IMR-90 (cell line): ENCODE measurements around the gene KBTBD13. TPM values are rescaled to one million over a fixed set of nuclear protein-coding genes. Genes with fewer than 3 reads are reported as not detected.
A peak's percentile ranks its signal among the peaks of the same experiment; 100 is the strongest.

Experiments used
- ATAC-seq: fragments of 200-7000 bp; cut with Tn5 transposase; 2 replicates; pipeline ENCODE4 v1.9.1; 2020; ENCODE audit warnings: low read depth, mild to moderate bottlenecking, moderate library complexity
- BruUV-seq: library from RNA; stranded (reverse); fragments of 400-500 nt; replicated peaks from 2 replicates; lab custom pipeline; 2021; lab: Mats Ljungman, UMichigan
- CTCF ChIA-PET: fragments of 300-600 bp; formaldehyde crosslinking; extraction: SDS; loops from one replicate; lab custom pipeline; 2021; ENCODE audit warnings: antibody characterized with exemption; lab: Yijun Ruan, JAX
- POLR2A ChIA-PET: fragments of 300-600 bp; sonication (Branson Sonifier 250); formaldehyde crosslinking; loops from one replicate; lab custom pipeline; 2022; ENCODE audit warnings: antibody characterized with exemption; ENCODE audit not compliant: unreplicated experiment; lab: Charles Lee
- DNase-seq: peaks from one replicate; pipeline ENCODE4 v3.0.0; 2013
- H2AFZ ChIP-seq: replicated peaks from 2 replicates; pipeline ENCODE3; 2013; ENCODE audit warnings: low read length, mild to moderate bottlenecking; ENCODE audit not compliant: poor library complexity
- H2AK5ac ChIP-seq: 2 replicates; pipeline ENCODE4 v1.6.1; 2013; ENCODE audit warnings: low read depth, low read length, inconsistent platforms
- H2AK9ac ChIP-seq: replicated peaks from 2 replicates; pipeline ENCODE3; 2013; ENCODE audit warnings: mild to moderate bottlenecking, low read depth, low read length, moderate library complexity; ENCODE audit not compliant: poor library complexity
- H2BK120ac ChIP-seq: 2 replicates; pipeline ENCODE4 v1.6.1; 2013; ENCODE audit warnings: low read depth, low read length, inconsistent platforms
- H2BK15ac ChIP-seq: 3 replicates; pipeline ENCODE4 v1.6.1; 2013; ENCODE audit warnings: low read depth, low read length, inconsistent platforms
- H2BK20ac ChIP-seq: 2 replicates; pipeline ENCODE4 v1.6.1; 2013; ENCODE audit warnings: low read depth, mild to moderate bottlenecking, inconsistent platforms, low read length, moderate library complexity
- H2BK5ac ChIP-seq: 2 replicates; pipeline ENCODE4 v1.6.1; 2013; ENCODE audit warnings: mild to moderate bottlenecking, low read depth, low read length, inconsistent platforms; ENCODE audit not compliant: poor library complexity, severe bottlenecking
- H3K14ac ChIP-seq: replicated peaks from 2 replicates; pipeline ENCODE4 v1.6.1; 2013; ENCODE audit warnings: low read depth, low read length, inconsistent platforms
- H3K18ac ChIP-seq: 2 replicates; pipeline ENCODE4 v1.6.1; 2013; ENCODE audit warnings: low read depth, low read length, control low read depth
- H3K23ac ChIP-seq: 2 replicates; pipeline ENCODE4 v1.6.1; 2013; ENCODE audit warnings: low read depth, low read length, inconsistent platforms
- H3K27ac ChIP-seq: 2 replicates; pipeline ENCODE4 v1.5.1; 2013; ENCODE audit warnings: mild to moderate bottlenecking, control low read depth, low read length; ENCODE audit not compliant: insufficient read depth
- H3K27me3 ChIP-seq: 2 replicates; pipeline ENCODE4 v1.6.1; 2013; ENCODE audit warnings: low read length; ENCODE audit not compliant: control insufficient read depth, insufficient read depth
- H3K36me3 ChIP-seq: 2 replicates; pipeline ENCODE4 v1.6.1; 2013; ENCODE audit warnings: low read length, mixed read lengths; ENCODE audit not compliant: control insufficient read depth, insufficient read depth
- H3K4ac ChIP-seq: 2 replicates; pipeline ENCODE4 v1.6.1; 2013; ENCODE audit warnings: low read depth, low read length, inconsistent platforms
- H3K4me1 ChIP-seq: 2 replicates; pipeline ENCODE4 v1.6.1; 2013; ENCODE audit warnings: low read length, mixed read lengths; ENCODE audit not compliant: control insufficient read depth, insufficient read depth
- H3K4me2 ChIP-seq: 2 replicates; pipeline ENCODE4 v1.6.1; 2013; ENCODE audit warnings: low read depth, mild to moderate bottlenecking, control low read depth, low read length, moderate library complexity
- H3K4me3 ChIP-seq: 2 replicates; pipeline ENCODE4 v1.5.1; 2013; ENCODE audit warnings: low read depth, mild to moderate bottlenecking, control low read depth, low read length, moderate library complexity; ENCODE audit not compliant: insufficient read depth
- H3K56ac ChIP-seq: 2 replicates; pipeline ENCODE4 v1.6.1; 2013; ENCODE audit warnings: low read length, inconsistent platforms; ENCODE audit not compliant: insufficient read depth; ENCODE audit errors: extremely low read depth
- H3K79me1 ChIP-seq, 2 experiments: 2 replicates each; pipeline ENCODE4 v1.6.1; 2013; ENCODE audit warnings: low read length in 2 of 2, inconsistent platforms in 1 of 2, low read depth in 1 of 2
- H3K9ac ChIP-seq: 2 replicates; pipeline ENCODE4 v1.6.1; 2013; ENCODE audit warnings: low read depth, low read length, control low read depth
- H3K9me1 ChIP-seq: 2 replicates; pipeline ENCODE4 v1.6.1; 2013; ENCODE audit warnings: low read length, inconsistent platforms; ENCODE audit not compliant: insufficient read depth
- H3K9me3 ChIP-seq: 2 replicates; pipeline ENCODE4 v1.6.1; 2013; ENCODE audit warnings: low read length; ENCODE audit not compliant: control insufficient read depth, insufficient read depth
- H4K20me1 ChIP-seq: 2 replicates; pipeline ENCODE4 v1.6.1; 2013; ENCODE audit warnings: low read length, inconsistent platforms; ENCODE audit not compliant: insufficient read depth
- H4K5ac ChIP-seq: 2 replicates; pipeline ENCODE4 v1.6.1; 2013; ENCODE audit warnings: mild to moderate bottlenecking, low read depth, low read length, control low read depth
- H4K8ac ChIP-seq, 2 experiments: 2 replicates each; pipeline ENCODE4 v1.6.1; 2013; ENCODE audit warnings: low read depth in 2 of 2, low read length in 2 of 2, control low read depth in 1 of 2, inconsistent platforms in 1 of 2
- H4K91ac ChIP-seq: 2 replicates; pipeline ENCODE4 v1.6.1; 2013; ENCODE audit warnings: low read depth, low read length, inconsistent platforms; ENCODE audit not compliant: insufficient read depth
- FOS ChIP-seq: fragments of 150-350 bp; IDR thresholded peaks from 2 replicates; pipeline ENCODE4 v1.6.1; 2016; ENCODE audit warnings: low read depth, low read length
- MXI1 ChIP-seq: IDR thresholded peaks from 2 replicates; pipeline ENCODE4 v1.6.1; 2012; ENCODE audit warnings: low read depth, mild to moderate bottlenecking, low read length, moderate library complexity, borderline replicate concordance
- POLR2A ChIP-seq: IDR thresholded peaks from 2 replicates; pipeline ENCODE4 v1.6.1; 2012; ENCODE audit warnings: mild to moderate bottlenecking, low read depth, low read length
- RCOR1 ChIP-seq: IDR thresholded peaks from 2 replicates; pipeline ENCODE4 v1.6.1; 2012; ENCODE audit warnings: mild to moderate bottlenecking, low read length, improper control_type of control experiment; ENCODE audit not compliant: insufficient replicate concordance
- SMC3 ChIP-seq: fragments of 150-350 bp; IDR thresholded peaks from 2 replicates; pipeline ENCODE4 v1.6.1; 2016; ENCODE audit warnings: low read depth, mild to moderate bottlenecking, antibody characterized with exemption, low read length, moderate library complexity
- WGBS, 2 experiments: methylation state at CpG; one replicate each; pipeline versions ENCODE4 v1.1.5 to v1.1.7; 2013; ENCODE audit warnings: missing lambda C conversion rate in 2 of 2; ENCODE audit not compliant: insufficient read length in 1 of 2; ENCODE audit errors: extremely low coverage in 2 of 2; 5-methylcytosine and 5-hydroxymethylcytosine counted together
- dilution Hi-C: fragments of 300-500 bp; cut with HindIII; formaldehyde crosslinking; loops from one replicate; pipeline ENCODE4 v1.14.3; 2018; ENCODE audit warnings: low sequenced_read_pairs; ENCODE audit not compliant: unreplicated experiment
- in situ Hi-C: fragments of 300-500 bp; cut with MboI; formaldehyde crosslinking; loops from 3 replicates; pipeline ENCODE4 v1.14.3; 2019; ENCODE audit warnings: low sequenced_read_pairs, inconsistent platforms, mixed read lengths
- intact Hi-C: fragments of 100-400 bp; cut with micrococcal nuclease; formaldehyde crosslinking; loops from 2 replicates; pipeline ENCODE4 v1.10.0; 2022
- polyA plus RNA-seq, 3 experiments: library from polyadenylated mRNA; depleted of rRNA; stranded (reverse); fragments of >200 nt; gene quantifications; 2 replicates each; pipeline ENCODE4 v1.2.3, GENCODE V29; 2012; ENCODE audit warnings: low replicate concordance in 1 of 3
- total RNA-seq: library from RNA; depleted of rRNA; stranded (reverse); fragments of >200 nt; gene quantifications from 2 replicates; pipeline ENCODE4 v1.2.3, GENCODE V29; 2012

Gene KBTBD13
- total and polyA plus RNA-seq, 2 of the 4 experiments (the other 2 are of a cell fraction): not detected

DNA sequence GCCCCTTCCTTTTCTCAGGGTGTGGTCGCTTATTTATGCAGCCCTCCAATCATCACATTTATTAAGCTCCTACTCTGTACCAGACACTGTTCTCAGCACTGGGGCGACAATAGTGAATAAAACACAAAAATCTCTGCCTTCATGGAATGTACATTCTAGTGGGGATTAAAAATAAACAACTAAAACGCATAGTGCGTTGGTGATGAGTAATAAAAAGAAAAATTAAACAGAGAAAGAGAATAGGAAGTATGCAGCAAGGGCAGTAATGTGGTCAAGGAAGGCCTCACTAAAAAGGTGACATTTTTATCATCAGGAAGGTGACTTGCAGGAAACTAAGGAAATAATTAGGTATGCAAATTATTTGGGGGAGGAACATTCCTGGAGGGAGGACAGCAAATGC, 26.3 kb upstream of the KBTBD13 start:
- Histone ChIP-seq H3K9me3 (no peaks in the 10 kb centered on the region), H3K9ac (no peak overlapping the region), H3K4ac (peak overlapping the region; percentile 83), H2BK5ac (peak overlapping the region; percentile 62), H4K91ac (peak overlapping the region; percentile 83), H3K27ac (peak overlapping the region; percentile 64), H3K27me3 (no peaks in the 10 kb centered on the region), H2AK9ac (peak overlapping the region; percentile 76), H4K5ac (peak overlapping the region; percentile 4), H4K20me1 (no peaks in the 10 kb centered on the region), H3K4me1 (peaks cover 24% of the 10 kb centered on the region), H3K36me3 (no peaks in the 10 kb centered on the region), H3K23ac (peak overlapping the region; percentile 27; the same call in 1 of the 2 replicates), H2BK20ac (peak overlapping the region; percentile 81), H3K9me1 (peaks cover 25% of the 10 kb centered on the region), H3K18ac (peak overlapping the region; percentile 31), H3K4me3 (no peak overlapping the region), H3K14ac (no peak overlapping the region; the same call in 1 of the 2 replicates), H3K79me1 (no peaks in the 10 kb centered on the region; a peak in 1 of 4 replicates), H4K8ac (peak overlapping the region; percentile 36 to 78; a peak in 2 of 4 replicates), H3K4me2 (peak overlapping the region; percentile 64), H2BK120ac (peak overlapping the region; percentile 90), H3K56ac (no peak overlapping the region), H2BK15ac (peak overlapping the region; percentile 55; the same call in 1 of the 3 replicates), H2AK5ac (peak overlapping the region; percentile 95), H2AFZ (peak overlapping the region; percentile 58)
- ChIA-PET CTCF (interaction anchor here (1.3 kb wide), 1 partner anchor 16 kb away, joined by 4 read pairs; no protein-coding TSS in a partner anchor), POLR2A (no interaction called here)
- ATAC-seq (peak; percentile 74), DNase-seq (peak; percentile 64)
- intact Hi-C loops: no loop called here
- 0% methylated on average over 2 of the region's 4 CpGs; no CpG with 5 or more reads in 1 of the 2 experiments for WGBS, 2 experiments
- dilution Hi-C loops: no loop called here
- BruUV-seq: no TSS peak
- in situ Hi-C loops: loop anchor here (5.0 kb wide), 1 partner anchor 37 kb away; no protein-coding TSS in a partner anchor
- TF ChIP-seq SMC3 (no peak), FOS (peak; percentile 65; the same call in 1 of the 2 replicates), MXI1 (no peak), RCOR1 (no peak), POLR2A (no peak)
